GM19043 (cell line): ENCODE data around the gene TEDC1.

ENCODE experiments used
- ATAC-seq: cut with Tn5 transposase; IDR thresholded peaks from one replicate; pipeline ENCODE4 v1.9.1; 2021; ENCODE audit warnings: low read depth; ENCODE audit not compliant: unreplicated experiment

The TEDC1 gene

DNA sequence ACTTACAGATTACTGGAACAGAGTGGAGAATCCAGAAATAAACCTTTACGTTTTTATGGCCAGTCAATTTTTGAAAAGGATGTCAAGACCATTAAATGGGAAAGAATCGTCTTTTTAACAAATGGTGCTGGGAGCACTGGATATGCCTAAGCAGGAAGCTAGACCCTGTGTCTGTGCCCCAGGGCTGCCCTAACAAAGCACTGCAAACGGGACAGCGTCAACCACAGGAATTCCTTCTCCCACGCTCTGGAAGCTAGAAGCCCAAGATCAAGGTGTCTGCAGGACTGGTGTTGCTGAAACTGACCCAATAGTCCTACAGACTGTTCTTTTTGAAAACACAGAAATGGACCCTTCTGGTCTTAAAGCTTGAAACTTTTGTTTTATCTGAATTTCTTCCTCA, 26.1 kb downstream of the TEDC1 start:
- no peak for ATAC-seq

DNA sequence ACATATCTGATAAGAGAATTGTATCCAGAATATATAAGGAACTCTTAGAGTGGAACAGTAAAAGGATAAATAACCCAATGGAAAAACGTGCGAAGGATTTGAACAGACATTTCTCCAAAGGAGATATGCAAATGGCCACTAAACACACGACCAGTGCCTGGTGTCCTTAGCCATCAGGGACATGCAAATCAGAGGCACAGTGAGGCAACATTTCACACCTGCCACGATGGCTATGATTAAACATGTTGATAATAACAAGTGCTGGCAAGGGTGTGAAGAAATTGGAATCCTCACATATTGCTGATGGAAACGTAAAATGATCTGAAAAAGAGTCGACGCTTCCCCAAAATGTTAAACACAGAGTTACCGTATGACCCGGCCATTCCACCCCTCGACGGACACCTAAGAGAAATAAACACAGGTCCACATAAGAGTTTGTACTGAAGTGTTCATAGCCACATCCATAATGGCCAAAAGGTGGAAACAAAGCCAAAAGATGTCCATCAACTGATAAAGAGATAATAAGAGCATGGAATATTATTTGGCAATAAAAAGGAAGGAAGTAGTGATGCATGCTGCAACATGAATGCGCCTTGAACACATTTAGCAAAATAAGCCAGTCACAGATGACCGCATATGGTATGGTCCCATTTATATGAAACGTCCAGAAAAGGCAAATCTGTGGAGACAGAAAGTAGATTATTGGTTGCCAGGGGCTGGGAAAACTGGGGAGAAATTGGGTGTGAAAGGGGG, 29.1 kb downstream of the TEDC1 start:
- ATAC-seq: no peak

DNA sequence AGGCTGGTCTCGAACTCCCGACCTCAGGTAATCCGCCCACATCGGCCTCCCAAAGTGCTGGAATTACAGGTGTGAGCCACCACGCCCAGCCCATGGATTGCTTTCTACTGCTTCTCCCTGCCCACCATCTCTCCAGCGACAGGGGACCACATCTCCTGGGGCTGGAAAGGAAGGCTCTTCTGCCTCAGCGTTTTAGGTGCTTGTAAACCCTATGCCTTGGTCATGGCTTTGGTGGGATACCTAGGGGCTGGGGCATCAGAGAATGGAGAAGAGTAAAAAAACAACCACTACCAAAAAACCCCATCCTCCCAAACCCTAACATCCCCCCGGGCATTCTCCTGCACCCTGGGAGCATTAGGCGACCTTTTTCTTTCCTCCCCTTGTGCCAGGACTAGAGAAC, 34.3 kb downstream of the TEDC1 start:
- ATAC-seq: no peak

- no peak for ATAC-seq
These were observed 35.1 kb downstream of the TEDC1 start, which contains the start of gene TMEM121 for GRCh38 chr14:105525861-105526775. TSS of gene TMEM121 (plus strand) at chr14:105526583. CDS start at chr14:105528835, 2,252 bp downstream.

GRCh38 chr14:105526776-105527380, 35.8 kb downstream of the TEDC1 start:
- no peak for ATAC-seq

GRCh38 chr14:105527381-105527825, 36.4 kb downstream of the TEDC1 start:
- ATAC-seq: no peak

DNA sequence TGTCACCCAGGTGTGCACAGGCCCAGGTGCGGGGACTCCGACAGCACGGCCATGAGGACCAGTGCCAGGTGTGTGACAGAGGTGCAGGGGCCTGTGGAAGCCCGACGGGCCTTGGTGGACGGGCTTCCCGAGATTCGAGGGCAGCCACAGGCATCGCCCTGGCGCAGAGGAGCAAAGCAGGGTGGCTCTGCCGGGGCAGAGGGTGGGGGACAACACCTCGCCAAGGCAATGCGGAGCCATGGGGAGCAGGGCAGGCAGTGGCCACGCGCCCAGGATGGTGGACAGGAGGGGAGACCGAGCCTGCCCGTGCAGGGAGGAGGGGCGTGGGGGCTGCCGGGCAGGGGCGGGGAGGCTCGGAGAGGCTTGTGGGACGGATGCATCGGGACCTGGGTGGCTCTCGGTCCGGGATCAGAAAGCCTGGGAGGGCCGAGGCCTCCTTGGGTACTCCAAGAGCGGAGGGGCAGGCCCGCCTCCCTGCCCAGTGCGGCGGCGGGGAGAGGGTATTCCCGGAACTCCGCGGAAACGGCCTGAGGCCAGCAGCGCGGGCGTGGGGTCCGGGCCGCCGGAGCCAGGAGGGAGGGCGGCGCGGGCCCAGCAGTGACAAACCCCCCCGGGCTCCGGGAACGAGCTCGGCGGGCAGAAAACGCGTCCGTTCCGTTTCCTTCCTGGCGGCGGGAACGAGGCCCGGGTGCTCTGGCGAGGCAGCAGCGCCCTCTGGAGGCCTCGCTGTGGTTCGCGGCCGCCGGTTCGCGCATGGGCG, 37.0 kb downstream of the TEDC1 start:
- ATAC-seq: no peak

GRCh38 chr14:105528586-105529318, 37.7 kb downstream of the TEDC1 start:
- ATAC-seq: no peak

GRCh38 chr14:105529319-105529568, 38.2 kb downstream of the TEDC1 start:
- ATAC-seq: no peak

- ATAC-seq: no peak
These were observed 38.7 kb downstream of the TEDC1 start for GRCh38 chr14:105529569-105530284.

- no peak for ATAC-seq
These were observed 39.4 kb downstream of the TEDC1 start for GRCh38 chr14:105530285-105531087.

DNA sequence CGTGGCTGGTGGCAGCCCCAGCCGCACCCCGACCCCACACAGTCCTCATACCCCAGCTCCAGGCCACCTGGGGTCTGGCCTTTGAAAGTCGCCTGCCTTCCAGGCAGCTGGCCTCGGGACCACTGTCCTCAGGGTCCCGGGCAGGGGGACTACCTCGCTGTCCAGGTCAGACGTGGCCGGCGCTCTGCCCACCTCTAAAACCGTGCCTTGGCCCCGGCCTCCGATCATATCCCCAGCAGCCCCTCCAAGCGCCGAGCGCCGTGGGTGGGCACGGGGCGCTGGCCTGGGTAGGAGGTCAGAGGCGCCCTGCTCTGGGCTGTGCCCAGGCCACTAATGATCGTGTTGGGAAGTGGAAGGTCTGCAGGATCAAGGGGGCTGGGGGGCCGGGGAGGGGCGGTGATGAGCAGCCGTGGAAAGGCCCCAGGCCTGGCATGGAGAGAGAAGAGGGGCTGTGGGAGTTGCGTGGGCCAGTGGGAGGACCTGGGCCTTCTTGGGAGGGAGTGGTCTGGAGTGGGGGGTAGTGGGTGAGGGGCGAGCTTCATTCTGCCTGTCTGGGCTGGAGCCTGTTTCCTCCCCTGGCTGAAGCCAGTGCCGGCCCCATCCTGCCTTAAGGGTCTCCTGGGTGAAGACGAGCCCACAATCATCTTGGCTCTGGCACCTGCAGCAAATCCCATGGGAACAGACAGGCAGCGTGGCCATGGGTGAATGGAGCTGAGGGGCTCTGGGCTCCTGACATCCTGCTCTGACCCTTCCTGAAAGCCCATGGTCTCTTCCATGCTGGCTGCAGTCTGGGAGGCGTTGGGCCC, 40.2 kb downstream of the TEDC1 start:
- ATAC-seq: no peak

DNA sequence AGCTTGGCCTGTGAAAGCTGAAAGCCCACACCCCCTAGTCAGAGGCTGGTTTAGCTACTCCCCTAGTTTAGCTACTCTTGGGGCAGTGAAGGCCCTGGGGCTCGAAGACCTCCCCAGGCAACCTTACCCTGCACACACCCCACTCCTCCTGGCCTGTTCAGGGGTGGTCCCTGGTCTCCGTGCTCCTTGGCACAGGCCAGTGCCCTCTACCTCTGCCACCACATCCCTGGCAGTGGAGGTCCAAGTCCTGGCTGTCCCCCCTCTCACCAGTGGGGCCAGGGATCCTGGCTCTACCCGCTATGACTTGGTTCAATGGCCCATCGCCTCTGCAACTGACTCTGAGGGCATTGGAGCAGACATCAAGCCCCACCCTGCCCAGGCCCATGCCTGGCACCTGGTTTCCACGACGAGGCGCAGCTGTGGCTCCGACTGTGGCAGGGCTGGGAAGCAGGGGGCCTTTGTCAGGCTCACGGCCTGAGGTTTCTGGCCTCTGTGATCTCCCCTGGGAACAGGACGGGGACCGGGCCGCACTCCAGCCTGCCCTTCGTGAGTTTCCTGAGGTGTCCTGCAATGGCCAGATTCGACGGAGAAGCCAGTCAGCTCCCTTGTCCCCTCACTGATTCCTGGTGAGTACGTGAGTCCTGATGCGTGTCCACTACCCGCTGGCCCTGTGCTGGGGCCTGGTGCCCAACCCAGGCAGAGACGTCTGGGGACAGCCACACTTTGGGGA, 41.0 kb downstream of the TEDC1 start:
- no peak for ATAC-seq

- no peak for ATAC-seq
These were observed 41.7 kb downstream of the TEDC1 start for GRCh38 chr14:105532735-105533141.

DNA sequence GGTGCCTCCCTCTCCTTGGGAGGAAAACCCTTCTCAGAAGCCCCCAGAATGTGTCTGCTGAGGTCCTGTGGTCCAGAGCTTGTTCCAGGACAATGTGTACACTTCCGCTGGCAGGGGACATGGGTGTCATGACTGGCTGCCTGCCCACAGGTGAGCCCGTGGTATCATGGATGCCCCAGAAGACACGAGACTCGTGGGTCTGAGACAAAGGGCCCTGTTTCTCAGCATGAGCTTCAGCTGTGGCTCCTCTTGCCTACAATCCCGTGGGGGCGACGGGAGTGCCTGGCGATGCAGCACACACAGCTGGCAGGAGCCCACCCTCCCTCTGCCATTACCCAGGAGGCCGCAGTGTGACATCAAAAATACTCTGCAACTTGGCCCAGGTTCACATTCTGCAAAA, 42.3 kb downstream of the TEDC1 start:
- ATAC-seq: no peak

GRCh38 chr14:105533811-105534498, 42.9 kb downstream of the TEDC1 start:
- no peak for ATAC-seq

- ATAC-seq: no peak
These were observed 43.5 kb downstream of the TEDC1 start for GRCh38 chr14:105534586-105534985.
